NB4 (cell line): ENCODE results near the gene C22orf42.

Experiments used
- CTCF ChIP-seq: IDR thresholded peaks from one replicate; pipeline ENCODE4 v1.5.1; 2012; ENCODE audit warnings: low read depth, low read length
- MYC ChIP-seq: IDR thresholded peaks from 2 replicates; pipeline ENCODE4 v1.6.1; 2011; ENCODE audit warnings: low read depth, low read length
- POLR2A ChIP-seq: IDR thresholded peaks from 2 replicates; pipeline ENCODE4 v1.6.1; 2011; ENCODE audit warnings: mild to moderate bottlenecking; ENCODE audit not compliant: insufficient read length; ENCODE audit errors: extremely low read depth

GRCh38 chr22:32144496-32145274 lies 14.4 kb downstream of the C22orf42 start:
- TF ChIP-seq POLR2A = no peak
- no peak for TF ChIP-seq MYC
- TF ChIP-seq CTCF = no peak
